PC-9 (cell line): Measurements from ENCODE around the gene FLRT3.

ENCODE experiments used
- EZH2 ChIP-seq: fragments of 200-600 bp; sonication (generic); IDR thresholded peaks from 2 replicates; pipeline ENCODE4 v1.8.0; 2017; ENCODE audit warnings: antibody characterized with exemption, low read depth
- TF ChIP-seq, protein P1 (sequence below): fragments of 200-600 bp; sonication (generic); conservative IDR thresholded peaks from 2 replicates; pipeline ENCODE4 v1.6.1; 2017; ENCODE audit warnings: mixed run types, antibody characterized with exemption, mild to moderate bottlenecking, moderate library complexity

DNA sequence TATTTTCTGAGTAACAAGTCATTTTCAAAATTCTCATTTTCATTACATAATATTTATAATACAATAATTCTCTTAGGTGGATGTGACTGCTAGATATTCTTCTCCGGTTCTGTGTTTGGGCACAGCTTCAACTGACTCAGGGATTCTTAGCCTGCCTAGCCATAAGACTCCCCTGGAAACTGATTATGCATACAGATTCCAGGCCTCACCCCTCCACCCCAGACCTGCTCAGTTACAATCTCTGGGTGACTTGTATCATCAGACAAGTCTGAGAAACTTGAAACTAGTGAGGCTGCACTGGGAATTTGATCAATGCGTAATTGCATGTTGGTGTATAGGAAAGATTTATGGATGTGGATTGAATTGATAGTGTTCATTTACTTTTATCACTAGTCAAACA lies 25.4 kb downstream of the FLRT3 start:
- TF ChIP-seq, protein P1, sequence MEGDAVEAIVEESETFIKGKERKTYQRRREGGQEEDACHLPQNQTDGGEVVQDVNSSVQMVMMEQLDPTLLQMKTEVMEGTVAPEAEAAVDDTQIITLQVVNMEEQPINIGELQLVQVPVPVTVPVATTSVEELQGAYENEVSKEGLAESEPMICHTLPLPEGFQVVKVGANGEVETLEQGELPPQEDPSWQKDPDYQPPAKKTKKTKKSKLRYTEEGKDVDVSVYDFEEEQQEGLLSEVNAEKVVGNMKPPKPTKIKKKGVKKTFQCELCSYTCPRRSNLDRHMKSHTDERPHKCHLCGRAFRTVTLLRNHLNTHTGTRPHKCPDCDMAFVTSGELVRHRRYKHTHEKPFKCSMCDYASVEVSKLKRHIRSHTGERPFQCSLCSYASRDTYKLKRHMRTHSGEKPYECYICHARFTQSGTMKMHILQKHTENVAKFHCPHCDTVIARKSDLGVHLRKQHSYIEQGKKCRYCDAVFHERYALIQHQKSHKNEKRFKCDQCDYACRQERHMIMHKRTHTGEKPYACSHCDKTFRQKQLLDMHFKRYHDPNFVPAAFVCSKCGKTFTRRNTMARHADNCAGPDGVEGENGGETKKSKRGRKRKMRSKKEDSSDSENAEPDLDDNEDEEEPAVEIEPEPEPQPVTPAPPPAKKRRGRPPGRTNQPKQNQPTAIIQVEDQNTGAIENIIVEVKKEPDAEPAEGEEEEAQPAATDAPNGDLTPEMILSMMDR = no peak
- TF ChIP-seq EZH2 = no peak
